Midbrain (tissue), 1 donor: ENCODE data around the gene COG1.

Experiments used
- DNase-seq: peaks from one replicate; lab custom pipeline; 2025; lab: John Stamatoyannopoulos, UW

COG1 gene

GRCh38 chr17:73228748-73229236 lies 35.9 kb downstream of the COG1 start:
- peak; percentile 23 for DNase-seq

DNA sequence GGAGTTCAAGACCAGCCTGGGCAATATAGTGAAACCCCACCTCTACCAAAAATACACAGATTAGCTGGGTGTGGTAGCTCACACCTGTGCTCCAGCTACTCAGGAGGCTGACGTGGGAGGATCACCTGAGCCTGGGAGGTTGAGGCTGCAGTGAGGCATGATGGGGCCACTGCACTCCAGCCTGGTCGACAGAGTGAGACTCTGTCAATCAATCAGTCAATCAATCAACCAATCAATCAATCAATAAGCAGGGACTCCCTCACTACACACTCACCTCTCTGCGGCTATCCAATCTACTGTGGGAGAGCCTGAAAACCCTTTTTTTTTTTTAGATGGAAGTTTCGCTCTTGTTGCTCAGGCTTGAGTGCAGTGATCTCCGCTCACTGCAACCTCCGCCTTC lies 37.2 kb downstream of the COG1 start:
- DNase-seq = no peak

DNA sequence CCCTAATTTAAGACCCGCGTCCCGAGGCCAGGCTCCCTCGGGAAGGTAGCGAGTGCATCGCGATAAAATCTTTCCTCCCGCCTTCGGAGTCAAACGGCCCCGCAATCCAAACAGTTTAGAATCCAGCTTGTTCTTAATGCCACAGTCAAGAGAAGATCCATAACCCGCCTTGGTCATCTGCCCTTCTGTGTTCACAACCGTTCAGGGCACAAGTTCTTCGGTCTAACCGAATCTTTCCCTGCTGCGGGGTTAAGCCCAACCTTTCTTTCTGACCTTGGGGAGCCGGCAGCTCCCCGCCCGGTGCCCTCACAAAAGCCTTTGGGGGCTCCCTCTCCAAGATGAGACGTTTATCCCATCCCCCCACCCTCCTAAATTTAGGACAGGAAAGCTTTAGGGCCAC lies 38.5 kb downstream of the COG1 start:
- peak; percentile 12 for DNase-seq

- DNase-seq = peak; percentile 98
These were observed 39.2 kb downstream of the COG1 start for GRCh38 chr17:73231841-73232586.

GRCh38 chr17:73232587-73233373 lies 39.9 kb downstream of the COG1 start:
- peak; percentile 35 for DNase-seq

GRCh38 chr17:73234736-73235135 lies 41.9 kb downstream of the COG1 start:
- DNase-seq = no peak

DNA sequence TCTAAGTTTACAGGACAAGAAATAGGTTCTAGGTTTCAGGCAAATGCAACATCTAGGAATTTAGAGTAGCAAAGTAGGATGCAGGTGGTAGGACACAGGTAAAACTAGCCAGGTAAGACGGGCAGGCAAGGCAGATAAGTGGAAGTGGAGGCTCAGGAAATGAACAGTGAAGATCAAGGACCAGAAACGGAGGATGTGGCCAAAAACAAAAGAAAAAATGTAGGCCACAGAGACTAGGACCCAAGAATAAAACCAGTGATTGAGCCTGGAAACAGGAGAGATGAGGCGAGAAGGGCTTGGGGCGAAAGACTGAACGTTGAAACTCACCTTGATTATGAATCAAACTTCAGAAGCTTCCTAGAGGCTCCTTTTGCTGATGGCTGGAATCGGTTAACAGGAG lies 44.9 kb downstream of the COG1 start:
- DNase-seq = no peak

DNA sequence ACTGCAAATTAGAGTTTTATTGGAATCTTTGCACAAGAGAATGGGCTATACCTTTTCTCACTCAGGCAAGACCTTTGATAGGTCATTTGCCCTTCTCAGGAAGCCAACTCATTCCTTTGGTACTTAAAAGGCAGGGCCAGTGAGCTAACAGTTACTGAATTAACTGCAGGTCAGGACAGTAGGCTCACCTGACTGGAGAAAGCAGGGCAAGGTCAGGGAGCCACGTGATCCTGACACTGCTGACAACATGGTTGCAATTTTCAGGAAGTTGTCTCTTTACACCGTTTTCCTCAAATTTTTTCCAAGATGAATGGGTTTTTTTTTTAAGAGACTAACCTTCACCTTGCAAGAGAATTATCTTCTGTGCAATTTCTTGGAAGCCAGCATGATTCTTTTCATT lies 47.7 kb downstream of the COG1 start:
- DNase-seq = no peak

GRCh38 chr17:73247726-73248125 lies 54.9 kb downstream of the COG1 start:
- DNase-seq = no peak

DNA sequence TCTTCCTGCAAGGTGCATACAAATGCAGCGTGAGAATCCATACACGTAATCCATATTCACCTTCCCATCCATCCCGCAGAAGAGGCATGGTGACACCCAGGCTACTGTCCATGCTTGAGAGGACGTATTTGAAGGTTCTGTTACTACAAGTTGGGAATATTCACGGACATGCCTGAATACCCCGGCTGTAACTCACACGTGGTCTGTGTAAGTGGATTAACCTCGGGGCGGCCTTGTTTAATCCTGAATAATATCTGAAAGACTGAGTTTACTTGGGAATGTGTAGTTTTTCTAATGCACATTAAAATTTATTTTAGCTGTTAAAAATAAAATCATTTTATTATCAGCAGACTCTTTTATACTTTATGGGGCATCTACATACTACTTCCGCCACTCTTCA lies 55.7 kb downstream of the COG1 start:
- DNase-seq = no peak

DNA sequence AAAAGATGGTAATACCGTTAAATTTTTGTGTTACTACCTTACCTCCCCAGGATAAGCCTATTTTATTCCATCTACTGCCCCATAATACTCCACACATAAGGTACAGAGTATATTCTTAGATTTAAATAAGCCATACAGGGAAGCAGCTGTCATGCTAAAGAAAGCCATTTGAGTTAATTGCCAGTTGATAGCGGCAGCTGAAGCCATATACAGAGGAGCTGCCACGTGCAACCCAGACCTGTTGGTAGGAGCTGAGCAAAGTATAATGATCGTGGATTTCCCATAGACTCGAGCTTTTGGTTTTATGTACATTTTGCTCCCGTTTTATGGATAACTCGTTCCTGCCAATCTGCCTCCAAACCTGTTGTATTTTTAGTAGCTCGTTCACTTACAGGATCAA lies 56.8 kb downstream of the COG1 start:
- no peak for DNase-seq

DNA sequence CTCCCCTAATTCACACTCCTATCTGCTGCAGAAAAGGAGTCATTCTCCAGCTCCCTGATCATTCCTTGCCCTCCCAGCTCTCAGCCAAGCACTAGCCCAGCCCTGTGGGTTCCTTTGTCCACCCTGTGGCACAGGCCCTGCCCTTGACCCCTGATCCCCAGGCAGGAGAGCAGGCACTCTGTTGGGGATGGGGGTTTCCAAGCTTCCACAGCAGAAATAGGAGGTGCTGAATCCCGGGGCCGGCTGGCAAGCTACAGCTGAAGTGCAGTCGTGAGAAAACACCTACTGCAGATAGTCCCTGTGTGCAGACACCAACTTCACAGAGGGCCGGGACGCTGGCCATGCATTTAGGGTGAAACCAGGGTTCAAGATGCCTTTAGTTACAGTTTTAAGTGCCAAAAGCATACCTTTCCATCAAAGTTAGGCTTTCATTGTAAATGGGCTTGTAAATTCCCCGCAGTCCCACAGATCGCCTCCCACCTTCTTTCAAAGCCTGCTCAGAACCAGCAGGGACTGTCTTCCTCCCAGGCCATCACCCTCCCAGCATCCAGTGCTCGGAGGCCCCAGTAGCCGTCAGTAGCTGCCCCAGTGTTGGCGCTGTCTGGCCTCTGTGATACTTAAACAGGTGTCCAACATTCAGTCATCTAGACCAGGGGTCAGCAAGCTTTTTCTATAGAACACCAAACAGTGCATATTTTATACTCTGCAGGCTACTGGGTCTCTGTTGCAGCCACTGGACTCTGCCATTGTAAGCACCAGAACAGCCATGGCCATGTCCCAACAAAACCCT lies 58.2 kb downstream of the COG1 start:
- DNase-seq = no peak

GRCh38 chr17:73251871-73252270 lies 59.0 kb downstream of the COG1 start:
- DNase-seq = no peak

- peak; percentile 62 for DNase-seq
These were observed 62.9 kb downstream of the COG1 start for GRCh38 chr17:73255671-73256181.

- DNase-seq = no peak
These were observed 63.4 kb downstream of the COG1 start for GRCh38 chr17:73256220-73256619.

DNA sequence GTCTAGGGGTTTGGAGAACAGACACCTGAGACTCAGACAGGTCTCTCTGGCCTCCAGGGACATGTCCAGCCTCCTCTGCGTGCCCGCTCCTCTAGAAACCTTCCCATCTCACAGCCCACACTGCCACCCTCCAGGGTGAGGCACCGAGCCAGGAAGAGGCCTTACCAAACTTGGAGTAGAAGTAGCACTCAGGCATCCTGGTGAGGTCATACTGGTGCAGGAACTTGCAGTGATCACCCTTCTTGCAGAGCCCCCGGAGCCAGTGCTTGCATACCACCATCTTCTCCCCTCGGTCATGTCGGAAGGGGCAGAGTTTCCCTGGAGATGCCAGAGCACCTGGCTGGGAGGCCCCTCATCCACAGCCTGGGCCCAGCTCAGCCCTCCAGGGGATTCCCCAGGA lies 64.7 kb downstream of the COG1 start:
- DNase-seq = no peak
